Neural cell (in vitro differentiated cells): ENCODE results near the gene CCNL2. TPM values are rescaled to one million over a fixed set of nuclear protein-coding genes. Genes with fewer than 3 reads are reported as not detected.
"Not testable (repeated sequence)": the region's sequence is repeated elsewhere in the genome, so short reads cannot be mapped to it uniquely, and the experiment has no call there.

Experiments
- H2AFZ ChIP-seq: fragments of 200-600, 300-800 bp; sonication (generic), shearing (Covaris generic); 2 replicates; pipeline ENCODE4 v1.6.0; 2014; ENCODE audit warnings: low read depth, mild to moderate bottlenecking, antibody characterized with exemption, low read length, moderate library complexity
- H3F3A ChIP-seq: fragments of 200-600 bp; shearing (Covaris generic); 2 replicates; pipeline ENCODE4 v1.6.1; 2016; ENCODE audit warnings: mild to moderate bottlenecking, moderate library complexity, mixed read lengths, antibody characterized with exemption, low read length; ENCODE audit not compliant: insufficient read depth, poor library complexity, severe bottlenecking
- H3K27ac ChIP-seq: fragments of 200-600, 300-800 bp; sonication (generic), shearing (Covaris generic); 2 replicates; pipeline ENCODE4 v1.5.1; 2014; ENCODE audit warnings: mild to moderate bottlenecking, low read length, moderate library complexity
- H3K27me3 ChIP-seq: fragments of 300-800, 200-600 bp; sonication (generic), shearing (Covaris generic); 2 replicates; pipeline ENCODE4 v1.6.0; 2014; ENCODE audit warnings: mild to moderate bottlenecking, low read depth, low read length, moderate library complexity; ENCODE audit not compliant: insufficient read depth
- H3K36me3 ChIP-seq: fragments of 300-800, 200-600 bp; sonication (generic), shearing (Covaris generic); 2 replicates; pipeline ENCODE4 v1.5.1; 2014; ENCODE audit warnings: mild to moderate bottlenecking, antibody characterized with exemption, low read length, moderate library complexity; ENCODE audit not compliant: insufficient read depth
- H3K4me2 ChIP-seq: fragments of 300-800, 200-600 bp; sonication (generic), shearing (Covaris generic); 2 replicates; pipeline ENCODE4 v1.6.0; 2014; ENCODE audit warnings: mild to moderate bottlenecking, low read length
- H3K4me3 ChIP-seq: fragments of 300-800, 200-600 bp; sonication (generic), shearing (Covaris generic); 2 replicates; pipeline ENCODE4 v1.5.1; 2014; ENCODE audit warnings: mild to moderate bottlenecking, low read length, moderate library complexity
- H3K79me2 ChIP-seq: fragments of 200-600 bp; shearing (Covaris generic); replicated peaks from 2 replicates; pipeline ENCODE4 v1.6.0; 2014; ENCODE audit warnings: mild to moderate bottlenecking, low read length, moderate library complexity; ENCODE audit not compliant: insufficient read depth
- H3K9ac ChIP-seq: fragments of 300-800, 200-600 bp; sonication (generic), shearing (Covaris generic); 2 replicates; pipeline ENCODE4 v1.6.1; 2016; ENCODE audit warnings: mild to moderate bottlenecking, low read length, mixed read lengths
- H3K9me2 ChIP-seq: fragments of 200-600 bp; shearing (Covaris generic); 2 replicates; pipeline ENCODE4 v1.6.1; 2016; ENCODE audit warnings: mild to moderate bottlenecking, low read length, mixed read lengths; ENCODE audit not compliant: insufficient read depth
- H3K9me3 ChIP-seq: fragments of 200-600, 300-800 bp; sonication (generic), shearing (Covaris generic); 2 replicates; pipeline ENCODE4 v1.6.1; 2016; ENCODE audit warnings: mild to moderate bottlenecking, mixed run types, low read length, moderate library complexity, mixed read lengths
- H4K20me1 ChIP-seq: fragments of 200-600 bp; shearing (Covaris generic); 2 replicates; pipeline ENCODE4 v1.6.1; 2016; ENCODE audit warnings: mild to moderate bottlenecking, mixed run types; ENCODE audit not compliant: insufficient read depth
- EP300 ChIP-seq: fragments of 450-650 bp; conservative IDR thresholded peaks from 2 replicates; pipeline ENCODE4 v1.6.1; 2014; ENCODE audit warnings: antibody characterized with exemption, mild to moderate bottlenecking, moderate library complexity; ENCODE audit not compliant: poor library complexity, severe bottlenecking
- EZH2 ChIP-seq: fragments of 200-600, 300-800 bp; shearing (Covaris generic), sonication (generic); IDR thresholded peaks from 2 replicates; pipeline ENCODE4 v1.6.1; 2014; ENCODE audit warnings: antibody characterized with exemption, low read length, borderline replicate concordance, mild to moderate bottlenecking; ENCODE audit not compliant: insufficient read depth, poor library complexity, severe bottlenecking
- MXI1 ChIP-seq: fragments of 450-650 bp; conservative IDR thresholded peaks from 2 replicates; pipeline ENCODE4 v1.6.1; 2014; ENCODE audit warnings: antibody characterized with exemption, mild to moderate bottlenecking; ENCODE audit not compliant: poor library complexity, severe bottlenecking
- POLR2AphosphoS5 ChIP-seq: IDR thresholded peaks from 2 replicates; pipeline ENCODE4 v1.6.1; 2012
- RAD21 ChIP-seq: fragments of 450-650 bp; conservative IDR thresholded peaks from 2 replicates; pipeline ENCODE4 v1.6.1; 2014; ENCODE audit warnings: antibody characterized with exemption, mild to moderate bottlenecking, moderate library complexity
- SMC3 ChIP-seq: fragments of 450-650 bp; conservative IDR thresholded peaks from 2 replicates; pipeline ENCODE4 v1.6.1; 2014; ENCODE audit warnings: antibody characterized with exemption, mild to moderate bottlenecking, moderate library complexity; ENCODE audit not compliant: poor library complexity
- TAF1 ChIP-seq: IDR thresholded peaks from 2 replicates; pipeline ENCODE4 v1.6.1; 2012; ENCODE audit warnings: low read depth
- polyA plus RNA-seq: library from polyadenylated mRNA; depleted of rRNA; stranded (reverse); fragments of >200 nt; gene quantifications from 2 replicates; pipeline ENCODE4 v1.2.3, GENCODE V29; 2014
- TF ChIP-seq, protein P1 (sequence below): fragments of 450-650 bp; IDR thresholded peaks from 2 replicates; pipeline ENCODE4 v1.5.1; 2014; ENCODE audit warnings: antibody characterized with exemption, mild to moderate bottlenecking, moderate library complexity; ENCODE audit not compliant: poor library complexity, severe bottlenecking
- TF ChIP-seq, protein P2 (sequence below): IDR thresholded peaks from 2 replicates; pipeline ENCODE4 v1.6.1; 2012; ENCODE audit warnings: borderline replicate concordance

Gene CCNL2
- polyA plus RNA-seq, 1 donor from 2014 or later = 696 TPM

DNA sequence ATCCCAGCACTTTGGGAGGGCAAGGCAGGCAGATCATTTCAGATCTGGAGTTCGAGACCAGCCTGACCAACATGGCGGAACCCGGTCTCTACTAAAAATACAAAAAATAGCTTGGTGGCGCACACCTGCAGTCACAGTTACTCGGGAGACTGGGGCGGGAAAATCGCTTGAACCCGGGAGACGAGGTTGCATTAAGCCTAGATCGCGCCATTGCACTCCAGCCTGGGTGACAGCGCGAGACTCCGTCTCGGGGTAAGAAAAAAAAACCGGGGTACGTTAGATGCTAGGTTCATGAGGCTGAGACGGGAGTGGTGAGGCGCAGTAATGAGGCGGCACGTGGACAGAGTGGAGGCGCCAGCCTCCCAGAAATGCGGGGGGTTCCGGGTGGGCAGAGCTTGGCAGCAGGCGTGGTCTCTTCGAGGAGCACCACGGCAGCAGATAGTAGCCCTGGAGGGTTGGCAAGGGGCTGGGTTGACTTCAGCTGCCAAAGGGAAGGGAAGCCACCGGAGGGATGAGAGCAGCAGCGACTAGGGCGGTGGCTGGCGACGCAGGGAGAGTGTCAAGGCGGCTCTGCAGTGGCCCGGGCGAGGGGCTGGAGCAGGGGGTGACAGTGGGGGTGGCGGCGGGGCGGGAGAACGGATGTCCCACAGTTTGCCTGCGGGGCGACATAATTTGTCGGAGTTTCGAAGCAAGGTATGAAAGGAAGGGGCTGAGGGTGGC, 7.1 kb upstream of the CCNL2 start:
- no peaks in the 10 kb centered on the region for H3K27me3 ChIP-seq
- H3K79me2 ChIP-seq = peaks cover 24% of the 10 kb centered on the region
- peak overlapping the region; percentile 92 for H3K4me2 ChIP-seq
- H3F3A ChIP-seq = no peaks in the 10 kb centered on the region
- no peaks in the 10 kb centered on the region for H4K20me1 ChIP-seq
- peak overlapping the region; percentile 33 for H2AFZ ChIP-seq
- H3K4me3 ChIP-seq = peak overlapping the region; percentile 97
- H3K27ac ChIP-seq = peak overlapping the region; percentile 85
- H3K9me2 ChIP-seq = no peaks in the 10 kb centered on the region
- TF ChIP-seq TAF1 (no peak), RAD21 (no peak), SMC3 (no peak), MXI1 (no peak), EZH2 (no peak), POLR2AphosphoS5 (no peak), EP300 (no peak)
- TF ChIP-seq, protein P1, sequence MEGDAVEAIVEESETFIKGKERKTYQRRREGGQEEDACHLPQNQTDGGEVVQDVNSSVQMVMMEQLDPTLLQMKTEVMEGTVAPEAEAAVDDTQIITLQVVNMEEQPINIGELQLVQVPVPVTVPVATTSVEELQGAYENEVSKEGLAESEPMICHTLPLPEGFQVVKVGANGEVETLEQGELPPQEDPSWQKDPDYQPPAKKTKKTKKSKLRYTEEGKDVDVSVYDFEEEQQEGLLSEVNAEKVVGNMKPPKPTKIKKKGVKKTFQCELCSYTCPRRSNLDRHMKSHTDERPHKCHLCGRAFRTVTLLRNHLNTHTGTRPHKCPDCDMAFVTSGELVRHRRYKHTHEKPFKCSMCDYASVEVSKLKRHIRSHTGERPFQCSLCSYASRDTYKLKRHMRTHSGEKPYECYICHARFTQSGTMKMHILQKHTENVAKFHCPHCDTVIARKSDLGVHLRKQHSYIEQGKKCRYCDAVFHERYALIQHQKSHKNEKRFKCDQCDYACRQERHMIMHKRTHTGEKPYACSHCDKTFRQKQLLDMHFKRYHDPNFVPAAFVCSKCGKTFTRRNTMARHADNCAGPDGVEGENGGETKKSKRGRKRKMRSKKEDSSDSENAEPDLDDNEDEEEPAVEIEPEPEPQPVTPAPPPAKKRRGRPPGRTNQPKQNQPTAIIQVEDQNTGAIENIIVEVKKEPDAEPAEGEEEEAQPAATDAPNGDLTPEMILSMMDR = no peak
- TF ChIP-seq, protein P2, sequence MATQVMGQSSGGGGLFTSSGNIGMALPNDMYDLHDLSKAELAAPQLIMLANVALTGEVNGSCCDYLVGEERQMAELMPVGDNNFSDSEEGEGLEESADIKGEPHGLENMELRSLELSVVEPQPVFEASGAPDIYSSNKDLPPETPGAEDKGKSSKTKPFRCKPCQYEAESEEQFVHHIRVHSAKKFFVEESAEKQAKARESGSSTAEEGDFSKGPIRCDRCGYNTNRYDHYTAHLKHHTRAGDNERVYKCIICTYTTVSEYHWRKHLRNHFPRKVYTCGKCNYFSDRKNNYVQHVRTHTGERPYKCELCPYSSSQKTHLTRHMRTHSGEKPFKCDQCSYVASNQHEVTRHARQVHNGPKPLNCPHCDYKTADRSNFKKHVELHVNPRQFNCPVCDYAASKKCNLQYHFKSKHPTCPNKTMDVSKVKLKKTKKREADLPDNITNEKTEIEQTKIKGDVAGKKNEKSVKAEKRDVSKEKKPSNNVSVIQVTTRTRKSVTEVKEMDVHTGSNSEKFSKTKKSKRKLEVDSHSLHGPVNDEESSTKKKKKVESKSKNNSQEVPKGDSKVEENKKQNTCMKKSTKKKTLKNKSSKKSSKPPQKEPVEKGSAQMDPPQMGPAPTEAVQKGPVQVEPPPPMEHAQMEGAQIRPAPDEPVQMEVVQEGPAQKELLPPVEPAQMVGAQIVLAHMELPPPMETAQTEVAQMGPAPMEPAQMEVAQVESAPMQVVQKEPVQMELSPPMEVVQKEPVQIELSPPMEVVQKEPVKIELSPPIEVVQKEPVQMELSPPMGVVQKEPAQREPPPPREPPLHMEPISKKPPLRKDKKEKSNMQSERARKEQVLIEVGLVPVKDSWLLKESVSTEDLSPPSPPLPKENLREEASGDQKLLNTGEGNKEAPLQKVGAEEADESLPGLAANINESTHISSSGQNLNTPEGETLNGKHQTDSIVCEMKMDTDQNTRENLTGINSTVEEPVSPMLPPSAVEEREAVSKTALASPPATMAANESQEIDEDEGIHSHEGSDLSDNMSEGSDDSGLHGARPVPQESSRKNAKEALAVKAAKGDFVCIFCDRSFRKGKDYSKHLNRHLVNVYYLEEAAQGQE = no peak
- H3K9ac ChIP-seq = peak overlapping the region; percentile 86
- no peaks in the 10 kb centered on the region for H3K9me3 ChIP-seq
- H3K36me3 ChIP-seq = no peaks in the 10 kb centered on the region

DNA sequence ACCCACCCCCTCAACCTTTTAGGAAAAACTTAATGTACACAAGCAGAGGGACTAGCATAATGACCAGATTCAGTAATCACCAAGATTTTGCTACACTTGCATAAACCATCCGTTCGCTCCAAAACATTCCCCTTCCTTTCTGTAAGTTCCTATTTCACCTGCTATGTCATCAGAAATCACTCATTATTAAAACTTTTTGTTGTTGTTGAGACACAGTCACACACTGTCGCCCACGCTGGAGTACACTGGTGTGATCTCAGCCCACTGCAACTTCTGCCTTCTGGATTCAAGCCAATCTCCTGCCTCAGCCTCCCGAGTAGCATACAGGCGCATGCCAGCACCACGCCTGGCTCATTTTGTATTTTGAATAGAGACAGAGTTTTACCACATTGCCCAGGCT, 4.5 kb upstream of the CCNL2 start:
- no peak for TF ChIP-seq SMC3
- no peak for TF ChIP-seq TAF1
- no peak for TF ChIP-seq EZH2
- TF ChIP-seq, protein P1 = no peak
- TF ChIP-seq POLR2AphosphoS5 = no peak
- no peak for TF ChIP-seq EP300
- no peak for TF ChIP-seq RAD21
- H3K27ac ChIP-seq = no peak overlapping the region
- no peaks in the 10 kb centered on the region for H3F3A ChIP-seq
- no peaks in the 10 kb centered on the region for H4K20me1 ChIP-seq
- no peak overlapping the region for H3K9ac ChIP-seq
- no peaks in the 10 kb centered on the region for H3K9me2 ChIP-seq
- no peaks in the 10 kb centered on the region for H3K36me3 ChIP-seq
- no peaks in the 10 kb centered on the region for H3K9me3 ChIP-seq
- peaks cover 39% of the 10 kb centered on the region for H3K79me2 ChIP-seq
- no peak overlapping the region for H3K4me3 ChIP-seq
- no peaks in the 10 kb centered on the region for H3K27me3 ChIP-seq
- H3K4me2 ChIP-seq = no peak overlapping the region
- no peak overlapping the region for H2AFZ ChIP-seq

DNA sequence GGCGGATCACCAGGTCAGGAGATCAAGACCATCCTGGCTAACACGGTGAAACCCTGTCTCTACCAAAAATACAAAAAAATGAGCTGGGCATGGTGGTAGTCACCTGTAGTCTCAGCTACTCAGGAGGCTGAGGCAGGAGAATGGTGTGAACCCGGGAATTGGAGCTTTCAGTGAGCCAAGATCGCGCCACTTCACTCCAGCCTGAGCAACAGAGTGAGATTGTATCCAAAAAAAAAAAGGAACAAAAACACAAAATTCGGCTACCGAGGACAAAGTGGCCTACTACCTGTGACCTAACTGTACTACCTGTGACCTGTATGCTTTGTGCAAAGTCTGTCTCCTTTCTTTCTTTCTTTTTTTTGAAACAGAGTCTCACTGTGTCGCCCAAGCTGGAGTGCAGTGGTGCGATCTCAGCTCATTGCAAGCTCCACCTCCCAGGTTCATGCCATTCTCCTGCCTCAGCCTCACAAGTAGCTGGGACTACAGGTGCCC, 3.8 kb upstream of the CCNL2 start:
- H3K79me2 ChIP-seq = peaks cover 39% of the 10 kb centered on the region
- H2AFZ ChIP-seq, H3F3A ChIP-seq, H3K27me3 ChIP-seq, H3K9me2 ChIP-seq, H3K9ac ChIP-seq, H4K20me1 ChIP-seq, H3K36me3 ChIP-seq, H3K27ac ChIP-seq, H3K4me2 ChIP-seq, H3K4me3 ChIP-seq, H3K9me3 ChIP-seq: not testable (repeated sequence)
